Astrocyte (in vitro differentiated cells and primary cell): ENCODE results near the gene FRMD5. TPM values are rescaled to one million over a fixed set of nuclear protein-coding genes. Genes with fewer than 3 reads are reported as not detected.
A peak's percentile ranks its signal among the peaks of the same experiment; 100 is the strongest.
"Not testable (repeated sequence)": the region's sequence is repeated elsewhere in the genome, so short reads cannot be mapped to it uniquely, and the experiment has no call there.

ENCODE experiments used
- DNase-seq: peaks from one replicate; pipeline ENCODE4 v3.0.0-alpha.2; 2010; ENCODE audit warnings: low read depth
- FAIRE-seq: peaks from 2 replicates; lab custom pipeline; 2011; peaks lifted over from hg19 to GRCh38; lab: Jason Lieb, UNC
- H2AFZ ChIP-seq: 2 replicates; pipeline ENCODE4 v1.6.0; 2012; ENCODE audit warnings: low read depth, low read length, inconsistent platforms
- H3K27ac ChIP-seq: 2 replicates; pipeline ENCODE4 v1.5.1; 2011; ENCODE audit warnings: low read depth, low read length, inconsistent platforms
- H3K27me3 ChIP-seq: 2 replicates; pipeline ENCODE4 v1.6.0; 2011; ENCODE audit warnings: low read length, inconsistent platforms; ENCODE audit not compliant: insufficient read depth
- H3K36me3 ChIP-seq: 2 replicates; pipeline ENCODE4 v1.5.1; 2011; ENCODE audit warnings: low read length, inconsistent platforms; ENCODE audit not compliant: insufficient read depth
- H3K4me1 ChIP-seq: 2 replicates; pipeline ENCODE4 v1.5.1; 2011; ENCODE audit warnings: low read length, inconsistent platforms; ENCODE audit not compliant: insufficient read depth
- H3K4me2 ChIP-seq: 2 replicates; pipeline ENCODE4 v1.6.0; 2012; ENCODE audit warnings: low read length, inconsistent platforms
- H3K4me3 ChIP-seq: 2 replicates; pipeline ENCODE4 v1.5.1; 2011; ENCODE audit warnings: low read depth, mild to moderate bottlenecking, low read length, inconsistent platforms; ENCODE audit not compliant: insufficient read depth
- H3K79me2 ChIP-seq: 2 replicates; pipeline ENCODE4 v1.6.0; 2012; ENCODE audit warnings: mild to moderate bottlenecking, low read length, inconsistent platforms; ENCODE audit not compliant: insufficient read depth
- H3K9ac ChIP-seq: 2 replicates; pipeline ENCODE4 v1.6.0; 2012; ENCODE audit warnings: mild to moderate bottlenecking, low read length, inconsistent platforms
- H3K9me3 ChIP-seq: 2 replicates; pipeline ENCODE4 v1.5.1; 2012; ENCODE audit warnings: low read depth, mild to moderate bottlenecking, low read length, inconsistent platforms; ENCODE audit not compliant: insufficient read depth
- H4K20me1 ChIP-seq: 2 replicates; pipeline ENCODE4 v1.6.0; 2012; ENCODE audit warnings: low read length, inconsistent platforms; ENCODE audit not compliant: insufficient read depth
- H3K27ac Mint-ChIP-seq: one replicate; pipeline ENCODE4 v1.8.0; 2021; ENCODE audit warnings: mild to moderate bottlenecking, mixed read lengths; ENCODE audit not compliant: unreplicated experiment
- H3K27me3 Mint-ChIP-seq: one replicate; pipeline ENCODE4 v1.8.0; 2021; ENCODE audit warnings: low read depth, mixed read lengths; ENCODE audit not compliant: unreplicated experiment
- H3K36me3 Mint-ChIP-seq: one replicate; pipeline ENCODE4 v1.8.0; 2021; ENCODE audit warnings: low read depth, mixed read lengths; ENCODE audit not compliant: unreplicated experiment
- H3K4me1 Mint-ChIP-seq: one replicate; pipeline ENCODE4 v1.8.0; 2021; ENCODE audit warnings: low read depth, mixed read lengths; ENCODE audit not compliant: unreplicated experiment
- H3K4me3 Mint-ChIP-seq: one replicate; pipeline ENCODE4 v1.8.0; 2021; ENCODE audit warnings: mild to moderate bottlenecking, moderate library complexity, mixed read lengths; ENCODE audit not compliant: unreplicated experiment
- H3K9me3 Mint-ChIP-seq: one replicate; pipeline ENCODE4 v1.8.0; 2021; ENCODE audit warnings: mild to moderate bottlenecking, mixed read lengths; ENCODE audit not compliant: unreplicated experiment
- EZH2 ChIP-seq: IDR thresholded peaks from 2 replicates; pipeline ENCODE4 v1.6.1; 2012; ENCODE audit warnings: mild to moderate bottlenecking, low read length, inconsistent platforms; ENCODE audit not compliant: insufficient read depth
- total RNA-seq: library from RNA; stranded (reverse); gene quantifications from 2 replicates; pipeline ENCODE4 v1.2.1, GENCODE V29; 2021
- TF ChIP-seq, protein P1 (sequence below): IDR thresholded peaks from 2 replicates; pipeline ENCODE4 v1.5.1; 2011; ENCODE audit warnings: low read depth, mild to moderate bottlenecking, inconsistent platforms, low read length, moderate library complexity; ENCODE audit not compliant: insufficient read depth

FRMD5 gene
- total RNA-seq, 1 donor from 2014 or later = 19.6 TPM

DNA sequence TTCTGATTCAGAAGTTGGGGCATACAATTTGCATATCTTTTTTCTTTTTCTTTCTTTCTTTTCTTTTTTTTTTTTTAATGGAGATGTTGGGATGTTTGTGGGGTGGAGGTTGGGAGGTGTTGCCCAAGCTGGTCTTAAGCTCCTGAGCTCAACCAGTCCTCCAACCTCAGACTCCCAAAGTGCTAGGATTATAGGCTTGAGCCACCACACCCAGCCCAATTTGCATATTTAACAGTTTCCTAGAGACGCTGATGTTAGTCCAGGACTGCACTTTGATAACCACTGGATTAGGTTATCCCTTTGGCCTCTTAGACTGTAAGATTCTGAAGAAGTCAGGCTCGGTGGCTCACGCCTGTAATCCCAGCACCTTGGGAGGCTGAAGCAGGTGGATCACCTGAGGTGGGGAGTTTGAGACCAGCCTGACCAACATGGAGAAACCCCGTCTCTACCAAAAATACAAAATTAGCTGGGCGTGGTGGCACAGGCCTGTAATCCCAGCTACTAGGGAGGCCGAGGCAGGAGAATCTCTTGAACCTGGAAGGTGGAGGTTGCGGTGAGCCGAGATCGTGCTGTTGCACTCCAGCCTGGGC is 365.0 kb downstream of the FRMD5 start:
- not testable (repeated sequence) for H3K79me2 ChIP-seq, H3K27me3 Mint-ChIP-seq, H3K27ac Mint-ChIP-seq, H3K9me3 Mint-ChIP-seq, DNase-seq, H4K20me1 ChIP-seq, H3K9ac ChIP-seq, H3K4me3 ChIP-seq, H3K27ac ChIP-seq, H3K4me1 ChIP-seq, FAIRE-seq, H3K36me3 ChIP-seq, H3K27me3 ChIP-seq, H3K4me2 ChIP-seq, H2AFZ ChIP-seq, H3K36me3 Mint-ChIP-seq, H3K4me3 Mint-ChIP-seq, H3K9me3 ChIP-seq, H3K4me1 Mint-ChIP-seq

DNA sequence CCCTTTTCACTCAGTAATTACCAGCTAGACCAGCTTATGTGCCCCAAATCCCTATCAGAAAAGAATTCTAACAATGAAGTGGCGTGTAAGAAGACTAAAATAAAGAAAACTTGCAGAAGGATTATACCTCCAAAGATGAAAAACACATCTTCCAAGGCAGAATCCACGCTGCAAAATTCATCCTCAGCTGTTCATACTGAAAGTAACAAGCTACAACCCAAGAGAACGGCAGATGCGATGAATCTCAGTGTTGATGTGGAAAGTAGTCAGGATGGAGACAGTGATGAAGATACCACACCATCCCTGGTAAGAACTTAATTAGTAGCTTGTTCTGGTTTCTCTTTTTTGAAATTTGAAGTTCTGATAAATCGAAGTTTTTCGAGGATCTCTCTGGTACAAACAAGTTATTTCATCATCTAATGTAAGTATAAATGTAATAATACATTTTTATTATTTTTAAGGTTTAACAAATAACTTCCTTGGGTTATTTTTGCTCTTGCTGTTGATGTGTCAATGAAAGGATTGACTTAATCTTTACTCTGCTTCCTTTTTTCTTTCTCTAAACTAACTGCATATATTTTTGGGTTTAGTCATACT is 366.9 kb downstream of the FRMD5 start:
- H3K4me3 Mint-ChIP-seq = no peak overlapping the region
- H4K20me1 ChIP-seq = peaks cover 5% of the 10 kb centered on the region
- peak overlapping the region; percentile 95 for H3K4me2 ChIP-seq
- H3K9ac ChIP-seq = peak overlapping the region; percentile 86
- TF ChIP-seq, protein P1, sequence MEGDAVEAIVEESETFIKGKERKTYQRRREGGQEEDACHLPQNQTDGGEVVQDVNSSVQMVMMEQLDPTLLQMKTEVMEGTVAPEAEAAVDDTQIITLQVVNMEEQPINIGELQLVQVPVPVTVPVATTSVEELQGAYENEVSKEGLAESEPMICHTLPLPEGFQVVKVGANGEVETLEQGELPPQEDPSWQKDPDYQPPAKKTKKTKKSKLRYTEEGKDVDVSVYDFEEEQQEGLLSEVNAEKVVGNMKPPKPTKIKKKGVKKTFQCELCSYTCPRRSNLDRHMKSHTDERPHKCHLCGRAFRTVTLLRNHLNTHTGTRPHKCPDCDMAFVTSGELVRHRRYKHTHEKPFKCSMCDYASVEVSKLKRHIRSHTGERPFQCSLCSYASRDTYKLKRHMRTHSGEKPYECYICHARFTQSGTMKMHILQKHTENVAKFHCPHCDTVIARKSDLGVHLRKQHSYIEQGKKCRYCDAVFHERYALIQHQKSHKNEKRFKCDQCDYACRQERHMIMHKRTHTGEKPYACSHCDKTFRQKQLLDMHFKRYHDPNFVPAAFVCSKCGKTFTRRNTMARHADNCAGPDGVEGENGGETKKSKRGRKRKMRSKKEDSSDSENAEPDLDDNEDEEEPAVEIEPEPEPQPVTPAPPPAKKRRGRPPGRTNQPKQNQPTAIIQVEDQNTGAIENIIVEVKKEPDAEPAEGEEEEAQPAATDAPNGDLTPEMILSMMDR = no peak
- no peak for TF ChIP-seq EZH2
- H3K36me3 ChIP-seq = no peaks in the 10 kb centered on the region
- H3K9me3 Mint-ChIP-seq = no peaks in the 10 kb centered on the region
- peaks cover 2% of the 10 kb centered on the region for H3K36me3 Mint-ChIP-seq
- peaks cover 21% of the 10 kb centered on the region for H3K79me2 ChIP-seq
- no peak overlapping the region for H2AFZ ChIP-seq
- H3K27me3 Mint-ChIP-seq = no peaks in the 10 kb centered on the region
- H3K4me3 ChIP-seq = peak overlapping the region; percentile 22
- no peaks in the 10 kb centered on the region for H3K9me3 ChIP-seq
- H3K4me1 ChIP-seq = peaks cover 12% of the 10 kb centered on the region
- H3K27ac ChIP-seq = no peak overlapping the region
- H3K27me3 ChIP-seq = no peaks in the 10 kb centered on the region
- peaks cover 2% of the 10 kb centered on the region for H3K4me1 Mint-ChIP-seq
- DNase-seq (no peak), FAIRE-seq (no peak)
- H3K27ac Mint-ChIP-seq = no peak overlapping the region

DNA sequence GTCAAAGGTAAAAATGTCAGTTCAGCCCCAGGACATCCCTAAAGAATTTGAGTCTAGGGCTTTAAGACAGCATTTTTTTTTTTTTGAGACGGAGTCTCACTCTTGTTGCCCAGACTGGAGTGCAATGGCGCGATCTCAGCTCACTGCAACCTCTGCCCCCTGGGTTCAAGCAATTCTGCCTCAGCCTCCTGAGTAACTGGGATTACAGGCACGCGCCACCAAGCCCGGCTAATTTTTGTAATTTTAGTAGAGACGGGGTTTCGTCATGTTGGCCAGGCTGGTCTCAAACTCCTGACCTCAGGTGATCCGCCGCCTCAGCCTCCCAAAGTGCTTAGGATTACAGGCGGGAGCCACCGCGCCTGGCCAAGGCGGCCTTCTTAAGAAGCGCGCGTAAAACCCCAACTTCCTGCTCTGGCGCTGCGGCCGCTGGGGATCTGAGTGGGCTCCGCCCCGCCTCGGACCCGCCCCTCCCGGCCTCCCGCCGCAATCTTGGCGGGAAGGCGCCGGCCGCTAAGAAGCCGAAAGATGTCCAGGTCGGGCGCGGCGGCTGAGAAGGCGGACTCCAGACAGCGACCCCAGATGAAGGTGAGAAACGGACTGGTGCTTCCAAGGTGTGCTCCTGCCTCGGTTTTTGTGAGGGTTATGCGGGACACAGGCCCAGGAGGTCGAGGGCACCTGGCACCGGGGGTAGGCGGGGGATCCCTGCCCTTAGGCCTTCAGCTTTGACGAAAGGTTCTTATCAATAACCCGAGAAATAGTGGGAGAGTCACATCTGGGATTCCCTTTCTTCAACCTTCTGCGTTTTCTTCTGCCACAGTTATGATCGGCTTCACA is 368.3 kb downstream of the FRMD5 start, which contains the start of gene WDR76:
TSS of gene WDR76 (plus strand) at position 495 of the 834 bp plus-strand sequence. CDS start at position 526, 31 bp downstream.
- no peaks in the 10 kb centered on the region for H3K36me3 ChIP-seq
- TF ChIP-seq EZH2 = no peak
- TF ChIP-seq, protein P1 = no peak
- Mint-ChIP-seq H3K4me3 (peak within 1 kb of the TSS; percentile 14), H3K4me1 (peaks cover 4% of the 10 kb centered on the region), H3K27ac (no peak within 1 kb of the TSS), H3K9me3 (no peaks in the 10 kb centered on the region), H3K36me3 (peaks cover 2% of the 10 kb centered on the region), H3K27me3 (no peaks in the 10 kb centered on the region)
- peak within 1 kb of the TSS; percentile 70 for H3K4me3 ChIP-seq
- no peaks in the 10 kb centered on the region for H3K9me3 ChIP-seq
- peak within 1 kb of the TSS; percentile 64 for H3K27ac ChIP-seq
- no peaks in the 10 kb centered on the region for H3K27me3 ChIP-seq
- peak within 1 kb of the TSS; percentile 86 for H3K9ac ChIP-seq
- peaks cover 5% of the 10 kb centered on the region for H4K20me1 ChIP-seq
- H3K79me2 ChIP-seq = peaks cover 34% of the 10 kb centered on the region
- H3K4me1 ChIP-seq = peaks cover 12% of the 10 kb centered on the region
- H3K4me2 ChIP-seq = peak within 1 kb of the TSS; percentile 95
- H2AFZ ChIP-seq = peak within 1 kb of the TSS; percentile 95
- FAIRE-seq (no peak), DNase-seq (peak; percentile 64)
